HAP-1 (cell line): Measurements from ENCODE around the gene BOLA2.
"Not testable (repeated sequence)": the region's sequence is repeated elsewhere in the genome, so short reads cannot be mapped to it uniquely, and the experiment has no call there.

Experiments
- DNase-seq, 2 experiments: peaks; one replicate each; pipeline ENCODE4 v3.0.0-alpha.2; 2016 to 2020; ENCODE audit warnings: low spot score in 2 of 2
- H3K27me3 ChIP-seq: fragments of 250-450 bp; sonication (Bioruptor Pico); 2 replicates; pipeline ENCODE4 v1.5.1; 2020; ENCODE audit warnings: low read depth, mild to moderate bottlenecking, moderate library complexity
- H3K36me3 ChIP-seq: fragments of 250-450 bp; sonication (Bioruptor Pico); replicated peaks from 2 replicates; pipeline ENCODE4 v1.5.1; 2020; ENCODE audit warnings: mild to moderate bottlenecking
- H3K4me1 ChIP-seq: fragments of 250-450 bp; sonication (Bioruptor Pico); 2 replicates; pipeline ENCODE4 v1.5.1; 2020; ENCODE audit warnings: mild to moderate bottlenecking
- H3K4me3 ChIP-seq: fragments of 250-450 bp; sonication (Bioruptor Pico); 2 replicates; pipeline ENCODE4 v1.5.1; 2020; ENCODE audit warnings: mild to moderate bottlenecking, moderate library complexity
- H3K9me3 ChIP-seq: fragments of 250-450 bp; sonication (Bioruptor Pico); 2 replicates; pipeline ENCODE4 v1.5.1; 2020; ENCODE audit warnings: mild to moderate bottlenecking, moderate library complexity
- in situ Hi-C: fragments of 300-500 bp; cut with MboI; formaldehyde crosslinking; loops from 3 replicates; pipeline ENCODE4 v1.14.3; 2020; ENCODE audit warnings: low sequenced_read_pairs, inconsistent platforms, mixed read lengths

The BOLA2 gene

DNA sequence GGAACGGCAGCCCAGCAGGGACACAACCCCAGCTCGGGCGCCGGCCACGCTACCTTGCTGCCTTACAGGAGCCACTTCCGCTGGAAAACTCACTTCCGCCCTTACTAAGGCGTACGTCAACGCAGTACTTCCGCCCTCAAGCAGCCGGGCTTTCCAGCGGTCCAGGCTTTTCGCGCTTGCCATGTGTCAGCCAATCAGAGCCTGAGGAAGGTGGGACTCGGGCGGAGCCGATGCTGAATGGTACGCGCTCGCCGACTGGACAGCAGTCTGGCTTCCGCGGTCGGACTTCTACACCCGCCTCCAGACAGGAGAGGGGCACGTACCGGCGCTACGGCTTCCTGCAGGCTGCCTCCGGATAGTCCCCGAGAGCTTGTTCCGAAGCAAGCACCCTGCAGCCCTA is at the start of gene BOLA2, which contains the start of gene SLX1B:
TSS of gene BOLA2 (minus strand) at position 83 of the 400 bp plus-strand sequence. CDS start 98 bp downstream, outside the sequence.
TSS of gene SLX1B (plus strand) at position 265 of the 400 bp plus-strand sequence.
- H3K4me3 ChIP-seq, H3K9me3 ChIP-seq, in situ Hi-C loops, DNase-seq, H3K36me3 ChIP-seq, H3K27me3 ChIP-seq, H3K4me1 ChIP-seq: not testable (repeated sequence)

DNA sequence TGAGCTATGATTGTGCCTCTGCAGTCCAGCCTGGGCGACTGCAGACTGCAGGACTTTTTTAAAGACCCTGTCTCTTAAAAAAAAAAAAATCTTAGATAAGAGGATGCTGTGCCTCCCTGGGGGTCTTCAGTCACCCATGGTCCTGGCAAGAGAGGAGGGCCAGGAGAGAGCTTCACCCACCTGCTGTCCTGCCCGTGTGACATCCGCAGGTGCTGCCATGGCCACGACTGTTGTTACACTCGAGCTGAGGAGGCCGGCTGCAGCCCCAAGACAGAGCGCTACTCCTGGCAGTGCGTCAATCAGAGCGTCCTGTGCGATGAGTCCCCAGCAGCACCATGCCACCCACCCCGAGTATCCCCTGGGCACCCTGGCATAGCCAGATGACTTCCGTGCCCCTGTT is 28.1 kb upstream of the BOLA2 start:
- H3K27me3 ChIP-seq, H3K4me1 ChIP-seq, H3K9me3 ChIP-seq, H3K36me3 ChIP-seq, H3K4me3 ChIP-seq, in situ Hi-C loops: not testable (repeated sequence)
- peak in 1 of 2 experiments; percentile 7 for DNase-seq

DNA sequence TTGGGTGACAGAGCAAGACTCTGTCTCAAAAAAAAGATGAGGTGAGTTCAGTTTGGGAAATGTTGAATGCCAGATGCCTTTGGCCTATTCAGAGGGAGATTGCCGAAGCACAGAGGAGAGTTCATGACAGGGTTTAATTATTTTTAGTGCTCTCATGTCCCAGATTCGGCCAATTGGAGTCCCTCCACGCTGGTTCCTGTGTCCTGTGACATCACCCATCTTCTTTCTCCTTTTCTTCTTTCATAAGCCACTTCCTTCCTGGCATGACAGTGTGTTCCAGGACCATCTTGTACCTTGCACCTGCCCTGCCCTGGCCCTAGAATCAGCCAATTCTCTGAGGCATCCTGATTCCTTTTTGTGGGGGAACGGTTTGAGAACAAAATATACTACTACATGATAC is 17.9 kb upstream of the BOLA2 start:
- DNase-seq, H3K4me3 ChIP-seq, in situ Hi-C loops, H3K4me1 ChIP-seq, H3K36me3 ChIP-seq, H3K27me3 ChIP-seq, H3K9me3 ChIP-seq: not testable (repeated sequence)

DNA sequence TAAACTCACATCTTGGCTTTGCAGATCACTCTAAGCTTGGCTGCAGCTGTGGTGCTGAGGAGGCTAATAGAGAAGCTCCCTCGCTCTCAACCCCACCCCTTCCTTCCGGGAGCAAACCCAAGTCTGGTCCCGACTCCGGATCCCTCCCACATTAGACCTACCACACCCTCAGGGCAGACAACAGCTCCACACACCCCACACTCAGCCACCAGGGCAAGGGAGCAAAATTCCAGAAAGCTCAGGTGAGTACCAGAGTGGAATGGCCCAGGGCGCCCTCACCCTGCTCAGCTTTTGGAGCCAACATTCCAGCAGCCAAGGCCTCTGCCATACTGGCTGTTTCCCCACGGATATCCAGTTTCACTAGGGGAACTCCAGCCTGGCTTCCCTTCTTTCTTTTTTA is 15.5 kb upstream of the BOLA2 start:
- DNase-seq = peak in 1 of 2 experiments; percentile 21
- in situ Hi-C loops, H3K4me3 ChIP-seq, H3K27me3 ChIP-seq, H3K9me3 ChIP-seq, H3K36me3 ChIP-seq, H3K4me1 ChIP-seq: not testable (repeated sequence)

DNA sequence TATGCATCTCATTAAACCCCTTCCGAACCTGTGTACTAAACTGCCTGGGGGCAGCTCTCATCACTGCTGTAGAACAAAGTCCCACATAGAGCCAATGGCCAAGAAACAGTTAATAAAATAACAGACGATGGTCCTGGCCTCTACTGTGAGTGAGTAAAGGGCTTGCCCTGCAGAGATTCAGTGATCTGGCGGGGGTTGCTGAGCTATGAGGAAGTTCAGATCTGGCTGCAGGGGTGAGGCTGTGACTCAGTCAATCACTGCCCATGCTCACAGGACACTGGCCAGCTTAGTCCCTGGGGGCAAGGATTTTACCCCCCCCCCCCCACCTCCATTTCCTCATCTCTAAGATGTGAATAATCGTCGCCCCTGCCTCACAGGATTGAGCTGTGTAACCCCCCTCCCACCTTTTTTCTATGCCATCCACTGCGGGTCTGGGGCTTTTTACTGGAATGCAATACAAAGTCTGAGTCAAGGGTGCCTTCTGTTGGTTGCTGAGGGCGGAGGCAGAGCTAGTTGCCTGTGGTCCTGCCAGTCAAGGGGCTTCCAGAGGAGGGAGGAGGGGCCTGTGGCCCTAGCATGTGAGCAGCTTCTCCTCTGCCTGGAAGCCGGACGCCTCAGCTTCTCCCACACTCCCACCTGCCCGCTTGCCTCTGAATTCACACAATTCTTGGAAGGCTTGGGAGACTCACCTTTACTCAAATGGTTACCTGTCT is 13.7 kb upstream of the BOLA2 start:
- H3K4me3 ChIP-seq = not testable (repeated sequence)

DNA sequence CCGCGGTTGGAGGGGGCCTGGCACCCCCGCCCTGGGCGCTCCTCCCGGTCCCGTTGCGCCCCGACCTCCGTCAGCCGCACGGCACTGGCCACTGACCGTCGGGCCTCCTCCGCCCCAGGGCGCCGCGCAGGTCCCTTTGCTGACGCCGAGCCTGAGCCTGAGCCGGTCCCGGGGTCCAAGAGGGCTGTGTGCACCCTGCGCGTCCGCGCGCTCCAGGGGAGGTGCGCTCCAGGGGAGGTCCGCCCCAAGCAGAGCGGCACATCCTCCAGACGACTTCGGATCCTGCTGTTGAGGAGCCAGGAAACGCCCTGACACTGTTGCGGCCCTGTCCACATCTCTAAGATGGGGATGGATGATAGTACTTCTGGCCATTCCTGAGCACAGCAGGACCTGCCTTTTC is 12.8 kb upstream of the BOLA2 start:
- H3K4me3 ChIP-seq, H3K4me1 ChIP-seq, H3K27me3 ChIP-seq, H3K9me3 ChIP-seq, DNase-seq, H3K36me3 ChIP-seq, in situ Hi-C loops: not testable (repeated sequence)

More for the DNA sequence above, 13.7 kb upstream of the BOLA2 start:
- H3K36me3 ChIP-seq, in situ Hi-C loops, H3K4me1 ChIP-seq, H3K9me3 ChIP-seq, H3K27me3 ChIP-seq, DNase-seq: not testable (repeated sequence)

DNA sequence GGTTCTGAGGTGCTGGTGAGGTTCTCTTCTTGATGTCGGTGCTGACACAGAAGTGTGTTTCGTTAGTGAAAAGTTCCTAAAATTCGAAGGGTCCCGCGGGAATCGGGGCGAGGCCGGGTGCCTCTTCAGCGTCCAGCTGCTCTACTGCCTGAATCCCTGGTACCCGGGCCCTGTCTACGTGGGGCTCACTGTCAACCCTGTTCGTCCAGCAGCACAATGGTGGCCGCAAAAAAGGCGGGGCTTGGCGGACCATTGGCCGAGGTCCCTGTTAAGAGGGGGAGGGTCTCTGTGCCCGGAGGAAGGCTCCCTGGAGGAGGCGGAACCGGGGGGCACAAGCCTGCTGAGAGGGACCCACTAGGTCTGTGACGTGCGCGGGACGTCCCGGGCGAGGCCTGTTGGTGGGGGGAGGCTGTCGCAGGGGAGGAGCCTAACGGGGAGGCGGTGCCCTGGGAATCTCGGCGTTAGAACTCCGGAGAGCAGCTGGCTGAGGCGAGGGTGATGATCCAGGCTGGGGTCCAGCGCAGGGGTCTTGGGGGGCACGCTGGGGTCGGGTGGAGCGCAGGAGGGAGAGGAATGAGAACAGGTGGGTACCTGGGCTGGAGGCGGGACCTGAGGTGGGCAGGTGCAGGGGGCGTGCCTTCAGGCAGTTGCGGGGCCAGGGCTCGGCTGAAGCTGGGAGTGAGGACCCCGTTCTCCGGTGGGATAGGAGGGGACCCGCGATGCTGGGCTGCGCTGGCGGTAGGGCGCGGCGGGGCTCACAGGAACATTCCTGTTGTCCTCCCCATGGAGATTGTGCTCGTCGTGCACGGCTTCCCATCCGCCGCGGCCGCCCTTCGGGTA is 12.1 kb upstream of the BOLA2 start:
- H3K9me3 ChIP-seq, H3K36me3 ChIP-seq, H3K4me1 ChIP-seq, H3K4me3 ChIP-seq, H3K27me3 ChIP-seq, DNase-seq, in situ Hi-C loops: not testable (repeated sequence)

DNA sequence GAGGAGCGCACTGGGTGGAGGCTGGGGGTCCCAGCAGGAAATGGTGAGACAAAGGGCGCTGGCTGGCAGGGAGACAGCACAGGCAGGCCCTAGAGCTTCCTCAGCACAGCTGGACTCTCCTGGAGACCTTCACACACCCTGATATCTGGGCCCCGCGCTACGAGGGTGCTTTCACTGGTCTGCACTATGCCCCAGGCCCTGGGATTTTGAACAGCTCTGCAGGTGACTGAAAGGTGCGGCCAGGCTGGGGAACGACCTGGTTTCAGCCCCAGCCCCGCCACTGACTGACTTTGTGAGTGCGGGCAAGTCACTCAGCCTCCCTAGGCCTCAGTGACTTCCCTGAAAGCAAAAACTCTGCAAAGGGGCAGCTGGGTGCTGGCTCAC is 6.5 kb upstream of the BOLA2 start:
- H3K9me3 ChIP-seq, H3K4me3 ChIP-seq, DNase-seq, H3K36me3 ChIP-seq, in situ Hi-C loops, H3K4me1 ChIP-seq, H3K27me3 ChIP-seq: not testable (repeated sequence)

DNA sequence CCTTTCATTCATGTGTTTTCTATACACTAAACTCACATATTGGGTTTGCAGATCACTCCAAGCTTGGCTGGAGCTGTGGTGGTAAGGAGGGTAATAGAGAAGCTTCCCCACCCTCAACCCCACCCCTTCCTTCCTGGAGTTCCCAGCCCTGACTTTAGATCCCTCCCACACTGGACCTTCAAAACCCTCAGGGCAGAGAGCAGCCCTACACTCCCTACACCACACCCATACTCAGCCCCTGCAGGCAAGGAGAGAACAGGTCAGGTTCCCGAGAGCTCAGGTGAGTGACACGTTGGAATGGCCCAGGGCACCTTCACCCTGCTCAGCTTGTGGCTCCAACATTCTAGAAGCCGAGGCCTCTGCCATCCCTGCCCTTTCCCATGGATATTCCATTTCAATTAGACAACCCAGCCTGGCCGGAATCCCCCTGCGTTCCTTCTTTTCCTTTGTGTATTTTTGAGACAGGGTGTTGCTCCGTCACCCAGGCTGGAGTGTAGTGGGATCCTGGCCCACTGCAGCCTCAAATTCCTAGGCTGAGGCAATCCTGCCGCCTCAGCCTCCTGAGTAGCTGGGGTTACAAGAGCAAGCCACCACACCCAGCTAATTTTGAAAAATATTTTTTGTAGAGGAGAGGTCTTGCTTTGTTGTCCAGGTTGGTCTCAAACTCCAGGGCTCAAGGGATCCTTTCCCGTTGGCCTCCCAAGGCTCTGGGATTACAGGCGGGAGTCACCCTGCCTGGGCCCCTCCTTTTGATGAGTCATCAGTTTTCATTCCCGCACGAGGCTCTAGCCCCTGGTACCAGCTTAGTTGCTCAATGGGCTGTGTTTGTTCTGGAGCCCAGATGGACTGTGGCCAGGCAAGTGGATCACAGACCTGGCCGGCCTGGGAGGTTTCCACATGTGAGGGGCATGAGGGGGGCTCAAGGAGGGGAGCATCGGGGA is 5.8 kb upstream of the BOLA2 start, which contains the start of gene SULT1A4:
TSS of gene SULT1A4 (plus strand) at position 208 of the 941 bp plus-strand sequence. CDS start 1,473 bp downstream, outside the sequence.
- H3K27me3 ChIP-seq, in situ Hi-C loops, H3K4me3 ChIP-seq, DNase-seq, H3K9me3 ChIP-seq, H3K36me3 ChIP-seq, H3K4me1 ChIP-seq: not testable (repeated sequence)

DNA sequence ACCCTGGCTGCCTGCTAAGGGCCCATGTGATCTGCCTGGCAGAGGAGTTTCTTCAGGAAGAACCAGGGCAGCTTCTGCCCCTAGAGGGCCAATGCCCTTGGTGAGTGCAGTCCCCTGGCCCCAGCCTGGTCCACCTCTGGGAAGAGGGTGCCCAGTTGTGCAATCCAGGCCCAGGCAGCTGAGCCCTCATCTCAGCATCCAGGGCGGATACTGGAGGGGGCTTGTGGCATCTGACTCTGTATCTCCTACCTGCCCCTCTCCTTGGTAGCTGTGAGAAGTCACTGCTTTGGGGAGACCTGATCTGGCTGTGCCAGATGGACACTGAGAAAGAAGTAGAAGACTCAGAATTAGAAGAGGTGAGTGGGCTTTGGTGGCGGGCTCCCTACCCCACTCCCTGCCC is 3.5 kb upstream of the BOLA2 start:
- H3K27me3 ChIP-seq, H3K4me1 ChIP-seq, DNase-seq, H3K4me3 ChIP-seq, in situ Hi-C loops, H3K36me3 ChIP-seq, H3K9me3 ChIP-seq: not testable (repeated sequence)

DNA sequence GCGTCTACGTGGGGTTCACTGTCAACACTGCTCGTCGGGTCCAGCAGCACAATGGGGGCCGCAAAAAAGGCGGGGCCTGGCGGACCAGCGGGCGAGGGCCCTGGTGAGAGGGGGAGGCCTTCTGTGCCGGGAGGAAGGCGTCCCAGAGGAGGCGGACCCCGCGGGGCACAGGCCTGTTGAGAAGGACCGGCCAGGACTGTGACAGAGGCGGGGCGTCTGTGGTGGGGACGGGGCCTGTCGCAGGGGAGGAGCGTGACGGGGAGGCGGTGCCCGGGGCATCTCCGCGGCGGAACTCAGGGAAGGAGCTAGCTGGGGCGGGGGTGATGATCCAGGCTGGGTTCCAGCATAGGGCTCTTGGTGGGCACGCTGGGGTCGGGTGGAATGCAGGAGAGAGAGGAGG is 677 bp upstream of the BOLA2 start:
- in situ Hi-C loops, DNase-seq, H3K36me3 ChIP-seq, H3K4me1 ChIP-seq, H3K27me3 ChIP-seq, H3K4me3 ChIP-seq, H3K9me3 ChIP-seq: not testable (repeated sequence)

DNA sequence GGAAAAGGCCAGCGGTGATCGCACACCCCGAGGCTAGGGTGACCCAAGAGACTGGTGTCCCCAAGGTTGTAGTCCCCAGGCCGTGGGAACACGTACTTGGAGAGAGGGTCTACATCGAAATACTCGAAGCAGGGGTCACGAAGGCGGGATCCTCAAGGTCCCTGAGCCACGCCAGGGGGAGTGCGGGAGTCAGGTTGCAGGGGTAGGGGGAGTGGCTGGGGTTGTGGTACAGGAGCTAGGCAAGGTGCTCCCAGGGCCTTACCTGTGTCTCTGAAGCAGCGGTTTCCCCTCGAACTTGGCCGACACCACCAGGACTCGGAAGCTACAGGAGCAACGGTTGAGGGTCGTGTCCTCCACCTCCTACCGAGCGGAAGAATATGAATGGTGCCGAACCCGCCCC is 397 bp downstream of the BOLA2 start:
- H3K4me1 ChIP-seq, H3K9me3 ChIP-seq, in situ Hi-C loops, H3K4me3 ChIP-seq, DNase-seq, H3K36me3 ChIP-seq, H3K27me3 ChIP-seq: not testable (repeated sequence)

DNA sequence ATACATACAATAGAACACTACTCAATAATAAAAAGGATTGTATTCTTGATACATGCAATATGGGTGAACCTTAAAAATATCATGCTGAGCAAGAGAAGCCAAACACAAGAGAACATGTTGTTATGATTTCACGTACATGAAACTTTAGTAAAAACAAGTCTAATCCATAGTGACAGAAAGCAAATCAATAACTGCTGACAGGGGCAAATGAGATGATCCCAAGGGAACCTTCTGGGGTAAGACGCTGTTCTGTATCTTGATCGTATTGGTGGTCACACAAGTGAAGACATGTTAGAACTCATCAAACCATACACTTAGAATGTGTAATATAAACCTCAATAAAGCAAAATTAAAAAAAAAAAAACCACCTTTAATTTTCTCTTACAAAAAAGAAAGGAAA is 28.8 kb downstream of the BOLA2 start:
- H3K36me3 ChIP-seq, H3K4me1 ChIP-seq, DNase-seq, H3K27me3 ChIP-seq, H3K4me3 ChIP-seq, H3K9me3 ChIP-seq, in situ Hi-C loops: not testable (repeated sequence)
